Breast epithelium (tissue), 4 donors: ENCODE data around the gene ADRM1. TPM values are rescaled to one million over a fixed set of nuclear protein-coding genes. Genes with fewer than 3 reads are reported as not detected.

Source experiments
- DNase-seq, 2 donors: peaks; one replicate each; pipeline ENCODE4 v3.0.0-alpha.2; 2019; ENCODE audit warnings: low spot score in 2 of 2
- H3K27ac ChIP-seq, 2 donors: fragments of 200-600 bp; sonication (generic) in 1 of 2; one replicate each; pipeline ENCODE4 v1.5.1; 2016 to 2019; ENCODE audit warnings: mild to moderate bottlenecking in 1 of 2
- H3K27me3 ChIP-seq, 2 donors: fragments of 200-600 bp; sonication (generic) in 1 of 2; one replicate each; pipeline versions ENCODE4 v1.5.1 to v1.6.0; 2017 to 2019; ENCODE audit warnings: control low read depth in 1 of 2, mild to moderate bottlenecking in 1 of 2
- H3K36me3 ChIP-seq: fragments of 200-600 bp; one replicate; pipeline ENCODE4 v1.5.1; 2019
- H3K4me1 ChIP-seq, 2 donors: fragments of 200-600 bp; sonication (generic); one replicate each; pipeline ENCODE4 v1.5.1; 2016 to 2019; ENCODE audit warnings: control low read depth in 1 of 2
- H3K4me3 ChIP-seq, 3 donors: fragments of 200-600 bp; sonication (generic); 1 replicate in 2 of 3; 2 replicates in 1 of 3; pipeline ENCODE4 v1.5.1; 2016 to 2019; ENCODE audit warnings: mild to moderate bottlenecking in 3 of 3, moderate library complexity in 2 of 3
- H3K9me3 ChIP-seq, 2 donors: fragments of 200-600 bp; sonication (generic) in 1 of 2; one replicate each; pipeline ENCODE4 v1.5.1; 2016 to 2019; ENCODE audit warnings: control low read depth in 1 of 2
- POLR2A ChIP-seq: fragments of 450-650 bp; IDR thresholded peaks from one replicate; pipeline ENCODE4 v1.6.1; 2016; ENCODE audit warnings: antibody characterized with exemption, mild to moderate bottlenecking, moderate library complexity
- POLR2AphosphoS5 ChIP-seq, 3 donors: sonication (generic); formaldehyde crosslinking; IDR thresholded peaks; one replicate each; pipeline ENCODE4 v1.6.1; 2017; ENCODE audit warnings: antibody characterized with exemption in 3 of 3
- intact Hi-C: fragments of 100-400 bp; cut with DNase I; formaldehyde crosslinking; loops from one replicate; pipeline ENCODE4 v1.15.1; 2023; ENCODE audit warnings: low total_unique reads
- total RNA-seq, 3 donors: library from RNA; depleted of rRNA; stranded (reverse); fragments of >200 nt; gene quantifications; one replicate each; pipeline ENCODE4 v1.1.0, GENCODE V29; 2016
- TF ChIP-seq, protein P1 (sequence below), 3 donors: fragments of 450-650 bp; IDR thresholded peaks; one replicate each; pipeline ENCODE4 v1.5.1; 2016 to 2017; ENCODE audit warnings: antibody characterized with exemption in 3 of 3, mild to moderate bottlenecking in 3 of 3, moderate library complexity in 3 of 3

Gene ADRM1
- total RNA-seq, 3 donors from 2014 or later, result 80.2 to 131 (median 105) TPM

DNA sequence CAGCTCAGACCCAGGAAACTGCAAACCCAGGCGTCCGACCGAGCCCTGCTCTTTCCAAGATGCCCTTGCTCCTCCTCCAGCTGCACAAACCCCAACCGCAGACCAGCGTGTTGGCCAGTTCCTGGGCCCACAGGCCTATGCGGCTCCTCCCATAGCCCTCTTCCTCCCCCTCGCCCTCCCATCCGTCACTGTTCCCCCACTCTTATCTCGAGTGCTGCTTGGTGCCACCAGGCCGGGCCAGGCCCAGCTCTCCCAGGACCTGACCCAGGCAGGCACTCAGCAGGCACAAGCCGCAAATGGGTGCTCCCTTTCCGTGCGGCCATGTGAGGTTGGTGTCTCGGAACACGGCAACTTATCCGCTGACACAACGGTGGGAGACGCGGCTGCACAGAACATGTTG is 28.6 kb downstream of the ADRM1 start:
- Histone ChIP-seq H3K27ac (no peak overlapping the region), H3K27me3 (no peaks in the 10 kb centered on the region), H3K4me3 (no peak overlapping the region), H3K9me3 (no peaks in the 10 kb centered on the region), H3K4me1 (no peaks in the 10 kb centered on the region), H3K36me3 (no peaks in the 10 kb centered on the region)
- DNase-seq, result no peak
- intact Hi-C loops, result no loop called here
- TF ChIP-seq POLR2AphosphoS5 (IDR thresholded peaks at IDR 0.05) (no peak), POLR2A (no peak)
- TF ChIP-seq, protein P1, sequence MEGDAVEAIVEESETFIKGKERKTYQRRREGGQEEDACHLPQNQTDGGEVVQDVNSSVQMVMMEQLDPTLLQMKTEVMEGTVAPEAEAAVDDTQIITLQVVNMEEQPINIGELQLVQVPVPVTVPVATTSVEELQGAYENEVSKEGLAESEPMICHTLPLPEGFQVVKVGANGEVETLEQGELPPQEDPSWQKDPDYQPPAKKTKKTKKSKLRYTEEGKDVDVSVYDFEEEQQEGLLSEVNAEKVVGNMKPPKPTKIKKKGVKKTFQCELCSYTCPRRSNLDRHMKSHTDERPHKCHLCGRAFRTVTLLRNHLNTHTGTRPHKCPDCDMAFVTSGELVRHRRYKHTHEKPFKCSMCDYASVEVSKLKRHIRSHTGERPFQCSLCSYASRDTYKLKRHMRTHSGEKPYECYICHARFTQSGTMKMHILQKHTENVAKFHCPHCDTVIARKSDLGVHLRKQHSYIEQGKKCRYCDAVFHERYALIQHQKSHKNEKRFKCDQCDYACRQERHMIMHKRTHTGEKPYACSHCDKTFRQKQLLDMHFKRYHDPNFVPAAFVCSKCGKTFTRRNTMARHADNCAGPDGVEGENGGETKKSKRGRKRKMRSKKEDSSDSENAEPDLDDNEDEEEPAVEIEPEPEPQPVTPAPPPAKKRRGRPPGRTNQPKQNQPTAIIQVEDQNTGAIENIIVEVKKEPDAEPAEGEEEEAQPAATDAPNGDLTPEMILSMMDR (IDR thresholded peaks at IDR 0.05), result no peak

DNA sequence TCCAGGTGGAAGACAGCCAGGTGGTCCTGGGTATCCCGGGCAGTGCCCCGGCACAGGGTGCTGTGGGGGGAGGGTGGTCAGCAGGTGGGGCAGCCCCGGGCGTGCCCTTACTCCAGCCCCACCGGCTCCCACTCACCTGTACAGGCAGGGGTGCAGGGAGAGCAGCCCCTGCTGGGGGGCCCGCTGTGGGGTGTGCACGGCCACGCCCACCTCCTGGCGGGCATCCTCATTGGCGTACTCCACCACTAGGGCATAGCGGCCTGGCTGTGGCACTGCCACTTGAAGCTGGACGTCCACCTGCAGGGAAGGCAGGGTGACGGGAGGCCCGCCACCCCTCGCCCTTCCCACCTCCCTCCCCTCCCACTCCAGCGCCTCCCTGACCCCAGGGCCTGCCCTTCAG is 29.6 kb downstream of the ADRM1 start:
- no peaks in the 10 kb centered on the region for H3K4me1 ChIP-seq
- intact Hi-C loops, result no loop called here
- H3K36me3 ChIP-seq, result no peaks in the 10 kb centered on the region
- H3K27me3 ChIP-seq, result no peaks in the 10 kb centered on the region
- TF ChIP-seq, protein P1 (IDR thresholded peaks at IDR 0.05), result no peak
- no peak for TF ChIP-seq POLR2A
- no peak for TF ChIP-seq POLR2AphosphoS5 (IDR thresholded peaks at IDR 0.05)
- no peak for DNase-seq
- H3K27ac ChIP-seq, result no peak overlapping the region
- no peaks in the 10 kb centered on the region for H3K9me3 ChIP-seq
- H3K4me3 ChIP-seq, result no peak overlapping the region

DNA sequence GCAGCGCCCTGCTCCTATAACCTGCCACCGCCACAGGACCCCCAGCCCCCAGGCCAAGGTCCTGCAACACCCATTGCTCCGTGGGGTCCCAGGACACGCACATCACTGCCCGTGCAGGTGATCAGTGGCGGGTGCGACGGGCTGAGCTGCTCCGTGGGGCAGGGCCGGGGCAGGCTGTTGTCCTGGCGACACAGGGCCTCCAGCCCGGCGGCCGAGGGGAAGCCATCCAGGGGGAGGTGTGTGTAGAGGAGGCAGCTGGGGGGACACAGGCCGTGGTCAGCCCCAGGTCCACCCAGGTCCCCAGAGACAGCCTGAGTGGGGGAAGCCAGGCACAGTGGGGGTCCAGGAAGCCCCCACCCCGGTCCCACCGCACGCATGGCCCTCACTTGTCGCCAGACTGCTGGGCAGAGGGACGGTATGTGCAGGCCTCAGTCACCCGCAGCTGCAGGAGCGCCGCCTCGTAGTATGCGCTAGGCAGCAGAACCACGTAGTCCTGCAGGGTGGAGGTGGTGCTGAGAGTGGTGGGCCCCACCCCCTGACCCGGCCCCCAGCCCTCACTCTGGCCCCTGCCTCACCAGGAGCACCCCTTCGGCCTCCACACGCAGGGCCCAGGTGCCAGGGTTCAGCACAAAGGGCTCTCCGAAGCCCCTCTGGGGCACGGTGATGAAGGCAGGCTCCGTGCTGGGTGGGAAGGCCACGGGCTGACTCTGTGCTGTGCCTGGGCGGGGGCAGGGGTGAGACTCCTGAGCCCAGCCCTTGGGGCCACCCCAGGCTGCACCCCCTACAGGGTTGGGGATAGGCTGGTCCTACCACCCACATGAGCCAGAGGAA is 30.4 kb downstream of the ADRM1 start:
- no peaks in the 10 kb centered on the region for H3K9me3 ChIP-seq
- TF ChIP-seq, protein P1 (IDR thresholded peaks at IDR 0.05), result no peak
- TF ChIP-seq POLR2AphosphoS5 (IDR thresholded peaks at IDR 0.05) (no peak), POLR2A (no peak)
- no peak for DNase-seq
- H3K27ac ChIP-seq, result no peak overlapping the region
- intact Hi-C loops, result no loop called here
- no peaks in the 10 kb centered on the region for H3K27me3 ChIP-seq
- no peaks in the 10 kb centered on the region for H3K36me3 ChIP-seq
- no peaks in the 10 kb centered on the region for H3K4me1 ChIP-seq
- H3K4me3 ChIP-seq, result no peak overlapping the region

DNA sequence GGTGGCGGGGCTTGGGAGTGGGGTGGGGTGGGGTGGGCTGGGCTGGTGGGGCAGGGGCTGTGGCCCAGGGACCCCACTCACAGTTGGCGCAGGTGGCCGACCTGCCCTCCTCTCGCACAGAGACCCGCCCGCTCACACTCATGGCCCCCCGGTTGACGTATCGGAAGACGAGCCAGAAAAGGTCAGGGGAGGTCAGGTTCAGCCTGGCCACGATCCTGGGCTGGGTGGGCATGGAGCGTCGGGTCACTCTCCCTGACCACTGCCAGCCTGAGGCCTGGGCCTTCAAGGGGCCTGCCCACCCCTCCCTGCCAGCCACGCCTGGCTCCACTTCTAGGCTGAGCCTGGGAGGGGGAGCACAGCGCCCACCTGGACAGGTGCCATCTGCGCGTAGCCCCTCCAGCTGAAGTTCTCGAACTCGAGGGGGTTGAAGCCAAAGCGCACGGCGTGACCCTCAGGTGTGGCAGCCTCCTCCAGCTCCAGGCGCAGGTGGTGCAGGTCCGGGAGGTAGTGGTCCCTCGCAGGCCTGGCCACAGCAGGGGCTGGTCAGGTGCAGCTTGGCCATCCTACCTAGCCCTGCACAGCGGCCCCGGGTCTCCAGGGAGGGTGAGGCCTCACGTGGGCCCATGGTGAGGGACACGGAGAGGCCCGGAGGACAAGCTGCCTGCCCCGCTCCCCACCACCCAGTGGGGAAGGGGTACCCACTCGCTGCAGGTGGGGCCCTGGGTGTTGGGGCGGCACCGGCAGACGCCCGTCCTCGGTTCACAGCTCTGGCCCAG is 31.2 kb downstream of the ADRM1 start:
- DNase-seq, result no peak
- intact Hi-C loops, result no loop called here
- no peak overlapping the region for H3K27ac ChIP-seq
- H3K9me3 ChIP-seq, result no peaks in the 10 kb centered on the region
- H3K36me3 ChIP-seq, result no peaks in the 10 kb centered on the region
- no peaks in the 10 kb centered on the region for H3K4me1 ChIP-seq
- no peak overlapping the region for H3K4me3 ChIP-seq
- H3K27me3 ChIP-seq, result no peaks in the 10 kb centered on the region
- TF ChIP-seq, protein P1 (IDR thresholded peaks at IDR 0.05), result no peak
- TF ChIP-seq POLR2AphosphoS5 (IDR thresholded peaks at IDR 0.05) (no peak), POLR2A (no peak)

DNA sequence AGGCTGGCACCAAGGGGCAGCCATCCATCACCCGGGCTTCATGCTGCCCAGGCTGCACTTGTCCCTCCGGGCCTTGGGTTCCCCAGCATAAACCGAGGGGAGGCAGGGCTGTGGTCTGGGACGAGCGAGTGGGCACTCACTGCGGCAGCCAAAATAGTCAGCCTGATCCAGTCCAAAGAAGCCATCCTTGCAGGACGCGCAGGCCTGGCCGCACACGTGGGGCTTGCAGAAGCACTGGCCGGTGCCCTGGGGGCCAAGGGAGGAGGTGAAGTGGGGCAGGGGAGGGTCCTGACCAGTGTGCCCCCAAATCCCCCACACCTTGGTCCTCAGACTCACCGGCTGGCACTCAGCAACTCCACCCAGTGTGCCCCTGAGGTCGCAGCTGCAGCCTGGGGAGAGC is 32.1 kb downstream of the ADRM1 start:
- intact Hi-C loops, result no loop called here
- no peaks in the 10 kb centered on the region for H3K36me3 ChIP-seq
- TF ChIP-seq, protein P1 (IDR thresholded peaks at IDR 0.05), result no peak
- no peak for TF ChIP-seq POLR2AphosphoS5 (IDR thresholded peaks at IDR 0.05)
- TF ChIP-seq POLR2A, result no peak
- no peak overlapping the region for H3K27ac ChIP-seq
- no peak for DNase-seq
- H3K4me3 ChIP-seq, result no peak overlapping the region
- H3K4me1 ChIP-seq, result no peaks in the 10 kb centered on the region
- H3K27me3 ChIP-seq, result no peaks in the 10 kb centered on the region
- H3K9me3 ChIP-seq, result no peaks in the 10 kb centered on the region
